Measurements from ENCODE around the gene LTA. TPM values are rescaled to one million over a fixed set of nuclear protein-coding genes. Genes with fewer than 3 reads are reported as not detected.
A peak's percentile ranks its signal among the peaks of the same experiment; 100 is the strongest.
"Not testable (repeated sequence)": the region's sequence is repeated elsewhere in the genome, so short reads cannot be mapped to it uniquely, and the experiment has no call there.

LTA gene
- total RNA-seq, 2 donors from 2014 or later, result not detected

GRCh38 chr6:31547727-31548543 is 24.2 kb upstream of the LTA start:
- no peak for DNase-seq (ENCODE audit: low spot score)
- H3K9me3 ChIP-seq, result no peaks in the 10 kb centered on the region
- H3K4me1 ChIP-seq (ENCODE audit: control insufficient read depth in 1 of 2, low read depth in 2 of 2), result peaks cover 9 to 23% of the 10 kb centered on the region in 2 donors
- peaks cover 15% of the 10 kb centered on the region for H3K36me3 ChIP-seq
- no peak for TF ChIP-seq CTCF (IDR thresholded peaks at IDR 0.05)
- ATAC-seq (ENCODE audit: insufficient number of reproducible peaks, low FRiP score, low read depth), result no peak
- H3K4me3 ChIP-seq, result peak overlapping the region; percentile 74
- peak overlapping the region; percentile 70 to 76 for H3K27ac ChIP-seq
- no peaks in the 10 kb centered on the region for H3K27me3 ChIP-seq (replicated peaks; ENCODE audit: insufficient read depth)

- ATAC-seq (ENCODE audit: insufficient number of reproducible peaks, low FRiP score, low read depth) (no peak), DNase-seq (ENCODE audit: low spot score) (no peak)
- peak overlapping the region; percentile 74 for H3K4me3 ChIP-seq
- H3K36me3 ChIP-seq, result peaks cover 15% of the 10 kb centered on the region
- TF ChIP-seq CTCF (IDR thresholded peaks at IDR 0.05), result no peak
- peaks cover 7 to 21% of the 10 kb centered on the region in 2 donors for H3K4me1 ChIP-seq (ENCODE audit: control insufficient read depth in 1 of 2, low read depth in 2 of 2)
- no peaks in the 10 kb centered on the region for H3K27me3 ChIP-seq (replicated peaks; ENCODE audit: insufficient read depth)
- H3K9me3 ChIP-seq, result no peaks in the 10 kb centered on the region
- H3K27ac ChIP-seq, result peak overlapping the region in 1 of 2 donors; percentile 70
Measured at GRCh38 chr6:31548544-31548873, 23.6 kb upstream of the LTA start.

GRCh38 chr6:31551371-31551770 is 20.7 kb upstream of the LTA start:
- DNase-seq (ENCODE audit: low spot score); H3K27me3 ChIP-seq (replicated peaks; ENCODE audit: insufficient read depth); H3K27ac ChIP-seq; H3K4me3 ChIP-seq; ATAC-seq (ENCODE audit: insufficient number of reproducible peaks, low FRiP score, low read depth); H3K9me3 ChIP-seq: not testable (repeated sequence)
- Histone ChIP-seq H3K4me1 (ENCODE audit: control insufficient read depth in 1 of 2, low read depth in 2 of 2) (peaks cover 7 to 16% of the 10 kb centered on the region in 2 donors), H3K36me3 (peaks cover 18% of the 10 kb centered on the region)

GRCh38 chr6:31556307-31556706 is 15.8 kb upstream of the LTA start:
- no peaks in the 10 kb centered on the region for H3K27me3 ChIP-seq (replicated peaks; ENCODE audit: insufficient read depth)
- no peak for TF ChIP-seq CTCF (IDR thresholded peaks at IDR 0.05)
- no peak overlapping the region for H3K27ac ChIP-seq
- peaks cover 12 to 24% of the 10 kb centered on the region in 2 donors for H3K4me1 ChIP-seq (ENCODE audit: control insufficient read depth in 1 of 2, low read depth in 2 of 2)
- no peak overlapping the region for H3K4me3 ChIP-seq
- ATAC-seq (ENCODE audit: insufficient number of reproducible peaks, low FRiP score, low read depth) (no peak), DNase-seq (ENCODE audit: low spot score) (no peak)
- H3K36me3 ChIP-seq, result peaks cover 26% of the 10 kb centered on the region
- H3K9me3 ChIP-seq, result no peaks in the 10 kb centered on the region

- no peak overlapping the region for H3K27ac ChIP-seq
- H3K36me3 ChIP-seq, result peaks cover 23% of the 10 kb centered on the region
Measured at GRCh38 chr6:31557443-31558317, 14.4 kb upstream of the LTA start.

More at GRCh38 chr6:31557443-31558317, 14.4 kb upstream of the LTA start:
- H3K9me3 ChIP-seq, result no peaks in the 10 kb centered on the region
- ATAC-seq (ENCODE audit: insufficient number of reproducible peaks, low FRiP score, low read depth) (no peak), DNase-seq (ENCODE audit: low spot score) (no peak)
- no peak overlapping the region for H3K4me3 ChIP-seq
- H3K4me1 ChIP-seq (ENCODE audit: control insufficient read depth in 1 of 2, low read depth in 2 of 2), result peaks cover 12 to 24% of the 10 kb centered on the region in 2 donors
- H3K27me3 ChIP-seq (replicated peaks; ENCODE audit: insufficient read depth), result no peaks in the 10 kb centered on the region
- no peak for TF ChIP-seq CTCF (IDR thresholded peaks at IDR 0.05)

All from thoracic aorta (tissue), 2 donors.